Measurements from ENCODE around the gene PRDM8. TPM values are rescaled to one million over a fixed set of nuclear protein-coding genes. Genes with fewer than 3 reads are reported as not detected.

PRDM8 gene
- total RNA-seq, 2 donors from 2014 or later = 0.82 to 1.6 TPM

DNA sequence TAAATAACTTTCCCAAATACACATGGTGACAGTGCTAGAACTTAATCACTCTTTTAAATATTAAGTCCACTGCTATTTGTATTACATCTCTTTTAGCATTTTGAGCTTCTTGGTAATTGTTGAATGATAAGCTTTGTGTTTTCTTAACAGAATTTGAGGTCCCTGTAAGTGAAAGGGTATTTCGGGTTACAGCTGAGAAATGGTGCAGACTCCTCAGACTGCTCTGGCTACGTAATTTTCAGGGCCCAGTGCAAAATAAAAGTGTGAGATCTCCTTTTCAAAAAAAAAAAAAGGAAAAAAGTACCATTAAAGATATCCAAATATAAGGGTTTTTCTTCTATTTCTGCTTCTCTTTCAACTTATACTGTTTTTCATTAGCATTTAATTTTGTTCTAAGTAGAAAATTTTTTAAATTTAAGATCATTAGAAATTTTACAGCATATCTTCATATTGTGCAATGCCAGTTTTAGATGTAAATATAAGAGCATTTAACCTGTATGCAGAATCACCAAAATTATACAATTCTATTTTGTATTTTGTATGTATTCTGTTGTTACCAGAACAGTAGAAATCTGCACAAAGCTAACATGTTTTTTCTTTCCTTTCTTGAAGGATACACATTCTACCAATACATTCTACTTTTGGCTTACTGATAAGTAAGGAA, 35.5 kb downstream of the PRDM8 start:
- Histone ChIP-seq H3K9ac (ENCODE audit: low read depth in 2 of 2, low read length in 2 of 2) (no peak overlapping the region), H3K27me3 (no peaks in the 10 kb centered on the region), H3K4me1 (no peaks in the 10 kb centered on the region), H3K4me3 (no peak overlapping the region), H3K36me3 (no peaks in the 10 kb centered on the region), H3K27ac (no peak overlapping the region), H3K9me3 (no peaks in the 10 kb centered on the region)
- TF ChIP-seq, protein P1, sequence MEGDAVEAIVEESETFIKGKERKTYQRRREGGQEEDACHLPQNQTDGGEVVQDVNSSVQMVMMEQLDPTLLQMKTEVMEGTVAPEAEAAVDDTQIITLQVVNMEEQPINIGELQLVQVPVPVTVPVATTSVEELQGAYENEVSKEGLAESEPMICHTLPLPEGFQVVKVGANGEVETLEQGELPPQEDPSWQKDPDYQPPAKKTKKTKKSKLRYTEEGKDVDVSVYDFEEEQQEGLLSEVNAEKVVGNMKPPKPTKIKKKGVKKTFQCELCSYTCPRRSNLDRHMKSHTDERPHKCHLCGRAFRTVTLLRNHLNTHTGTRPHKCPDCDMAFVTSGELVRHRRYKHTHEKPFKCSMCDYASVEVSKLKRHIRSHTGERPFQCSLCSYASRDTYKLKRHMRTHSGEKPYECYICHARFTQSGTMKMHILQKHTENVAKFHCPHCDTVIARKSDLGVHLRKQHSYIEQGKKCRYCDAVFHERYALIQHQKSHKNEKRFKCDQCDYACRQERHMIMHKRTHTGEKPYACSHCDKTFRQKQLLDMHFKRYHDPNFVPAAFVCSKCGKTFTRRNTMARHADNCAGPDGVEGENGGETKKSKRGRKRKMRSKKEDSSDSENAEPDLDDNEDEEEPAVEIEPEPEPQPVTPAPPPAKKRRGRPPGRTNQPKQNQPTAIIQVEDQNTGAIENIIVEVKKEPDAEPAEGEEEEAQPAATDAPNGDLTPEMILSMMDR (IDR thresholded peaks at IDR 0.05) = no peak
- intact Hi-C loops (cut with DNase I) = no loop called here
- DNase-seq = no peak

DNA sequence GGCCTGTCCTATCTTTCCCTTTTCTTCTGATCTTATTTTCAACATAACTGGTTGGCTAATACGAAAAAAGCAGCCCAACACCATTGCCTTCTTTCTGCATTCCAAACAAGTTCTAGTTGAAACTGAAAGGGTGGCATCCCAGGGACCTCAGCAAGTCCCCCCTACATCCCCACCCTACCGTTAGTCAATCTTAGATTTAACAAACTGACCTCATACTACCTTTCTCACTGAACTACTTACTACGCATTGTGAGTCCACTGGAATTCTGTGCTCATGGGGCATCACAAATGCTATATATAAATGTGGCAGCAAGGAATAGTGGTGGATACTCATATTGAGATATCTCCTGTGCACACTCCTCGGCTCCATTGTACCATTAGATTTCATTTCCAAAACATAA, 36.1 kb downstream of the PRDM8 start:
- TF ChIP-seq, protein P1 (IDR thresholded peaks at IDR 0.05) = no peak
- intact Hi-C loops (cut with DNase I) = no loop called here
- Histone ChIP-seq H3K4me3 (no peak overlapping the region), H3K36me3 (no peaks in the 10 kb centered on the region), H3K4me1 (no peaks in the 10 kb centered on the region), H3K27me3 (no peaks in the 10 kb centered on the region), H3K27ac (no peak overlapping the region), H3K9ac (ENCODE audit: low read depth in 2 of 2, low read length in 2 of 2) (no peak overlapping the region), H3K9me3 (no peaks in the 10 kb centered on the region)
- DNase-seq = no peak

DNA sequence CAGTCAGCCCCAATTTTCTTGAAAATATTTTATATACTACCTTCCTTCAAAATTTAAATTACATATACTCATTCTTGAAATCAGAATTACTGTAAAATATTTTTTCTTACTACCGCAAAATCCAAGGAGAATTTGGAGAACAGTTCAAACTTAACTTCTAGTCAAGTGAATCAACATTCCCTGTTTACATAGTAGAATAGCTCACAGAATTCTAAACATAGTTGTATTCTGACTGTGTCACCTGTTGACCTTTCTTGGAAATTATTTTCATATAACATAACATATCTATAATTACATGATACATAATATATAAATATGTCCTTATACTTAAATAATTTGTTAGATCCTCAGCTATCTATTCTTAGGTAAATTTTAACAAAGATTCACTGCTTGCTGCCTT, 38.1 kb downstream of the PRDM8 start:
- intact Hi-C loops (cut with DNase I) = no loop called here
- Histone ChIP-seq H3K36me3 (no peaks in the 10 kb centered on the region), H3K27me3 (no peaks in the 10 kb centered on the region), H3K9me3 (no peaks in the 10 kb centered on the region), H3K9ac (ENCODE audit: low read depth in 2 of 2, low read length in 2 of 2) (no peak overlapping the region), H3K4me1 (no peaks in the 10 kb centered on the region), H3K27ac (no peak overlapping the region), H3K4me3 (no peak overlapping the region)
- TF ChIP-seq, protein P1 (IDR thresholded peaks at IDR 0.05) = no peak
- DNase-seq = no peak

DNA sequence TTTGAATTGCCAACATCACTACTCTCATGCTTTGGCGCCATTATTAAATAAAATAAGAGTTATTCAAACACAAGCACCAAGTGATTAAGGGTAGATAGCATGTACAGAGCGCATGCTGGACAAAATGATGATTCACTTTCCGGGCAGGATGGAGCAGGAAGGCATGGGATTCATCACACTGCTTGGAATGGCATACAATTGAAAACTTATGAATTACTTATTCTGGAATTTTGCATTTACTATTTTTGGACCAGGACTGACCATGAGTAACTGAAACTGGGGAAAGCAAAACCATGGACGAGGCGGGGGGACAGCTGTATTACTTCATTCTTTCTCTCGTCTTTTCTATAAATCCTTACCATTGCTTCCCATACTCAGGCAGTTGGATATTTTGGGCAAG, 40.7 kb downstream of the PRDM8 start:
- Histone ChIP-seq H3K27ac (no peak overlapping the region), H3K27me3 (no peaks in the 10 kb centered on the region), H3K9ac (ENCODE audit: low read depth in 2 of 2, low read length in 2 of 2) (no peak overlapping the region), H3K4me3 (no peak overlapping the region), H3K9me3 (no peaks in the 10 kb centered on the region), H3K36me3 (no peaks in the 10 kb centered on the region), H3K4me1 (no peaks in the 10 kb centered on the region)
- TF ChIP-seq, protein P1 (IDR thresholded peaks at IDR 0.05) = no peak
- no peak for DNase-seq
- intact Hi-C loops (cut with DNase I) = no loop called here

DNA sequence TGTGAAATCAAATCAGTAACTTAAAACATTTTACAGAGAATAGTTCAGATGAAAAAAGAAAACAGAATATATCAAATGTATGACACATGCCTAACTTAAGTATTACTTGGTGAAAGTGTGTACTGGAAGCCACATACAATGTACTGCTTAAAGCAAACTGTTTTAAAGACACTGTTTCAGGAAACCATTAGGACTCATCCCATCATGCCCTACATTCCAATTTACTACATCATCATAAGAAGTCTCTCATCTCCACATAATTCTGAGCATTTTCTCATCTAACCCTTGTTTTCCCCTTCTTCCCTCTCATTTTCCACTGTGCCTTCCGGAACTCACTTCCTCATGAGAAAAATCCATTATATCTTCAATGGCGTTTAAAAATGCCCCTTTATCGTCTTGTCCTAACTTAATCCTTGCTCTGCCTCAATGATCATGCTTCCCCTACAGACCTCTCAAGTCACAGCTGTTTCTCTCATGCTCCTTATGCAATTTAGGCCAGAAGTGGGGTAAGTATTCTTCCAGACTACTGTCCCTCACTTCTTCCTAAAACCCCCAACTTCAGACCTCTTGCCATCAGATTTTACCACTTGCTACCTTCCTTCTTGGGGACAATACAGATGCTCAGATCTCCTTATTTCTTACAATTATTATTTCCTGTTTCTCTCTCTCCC, 42.3 kb downstream of the PRDM8 start:
- intact Hi-C loops (cut with DNase I) = no loop called here
- H3K4me3 ChIP-seq = no peak overlapping the region
- no peak for DNase-seq
- H3K36me3 ChIP-seq = no peaks in the 10 kb centered on the region
- H3K27ac ChIP-seq = no peak overlapping the region
- TF ChIP-seq, protein P1 (IDR thresholded peaks at IDR 0.05) = no peak
- no peaks in the 10 kb centered on the region for H3K9me3 ChIP-seq
- H3K9ac ChIP-seq (ENCODE audit: low read depth in 2 of 2, low read length in 2 of 2) = no peak overlapping the region
- H3K27me3 ChIP-seq = no peaks in the 10 kb centered on the region
- H3K4me1 ChIP-seq = no peaks in the 10 kb centered on the region
